NCI-H146 treated with DMSO at 0.1 percent for 48 hours (cell line): ENCODE measurements around the gene UCKL1.

ENCODE experiments used
- DNase-seq: peaks from one replicate; lab custom pipeline; 2025; ENCODE audit not compliant: unreplicated experiment; lab: John Stamatoyannopoulos, UW

Gene UCKL1

GRCh38 chr20:63892402-63892801, 63.8 kb downstream of the UCKL1 start:
- no peak for DNase-seq

DNA sequence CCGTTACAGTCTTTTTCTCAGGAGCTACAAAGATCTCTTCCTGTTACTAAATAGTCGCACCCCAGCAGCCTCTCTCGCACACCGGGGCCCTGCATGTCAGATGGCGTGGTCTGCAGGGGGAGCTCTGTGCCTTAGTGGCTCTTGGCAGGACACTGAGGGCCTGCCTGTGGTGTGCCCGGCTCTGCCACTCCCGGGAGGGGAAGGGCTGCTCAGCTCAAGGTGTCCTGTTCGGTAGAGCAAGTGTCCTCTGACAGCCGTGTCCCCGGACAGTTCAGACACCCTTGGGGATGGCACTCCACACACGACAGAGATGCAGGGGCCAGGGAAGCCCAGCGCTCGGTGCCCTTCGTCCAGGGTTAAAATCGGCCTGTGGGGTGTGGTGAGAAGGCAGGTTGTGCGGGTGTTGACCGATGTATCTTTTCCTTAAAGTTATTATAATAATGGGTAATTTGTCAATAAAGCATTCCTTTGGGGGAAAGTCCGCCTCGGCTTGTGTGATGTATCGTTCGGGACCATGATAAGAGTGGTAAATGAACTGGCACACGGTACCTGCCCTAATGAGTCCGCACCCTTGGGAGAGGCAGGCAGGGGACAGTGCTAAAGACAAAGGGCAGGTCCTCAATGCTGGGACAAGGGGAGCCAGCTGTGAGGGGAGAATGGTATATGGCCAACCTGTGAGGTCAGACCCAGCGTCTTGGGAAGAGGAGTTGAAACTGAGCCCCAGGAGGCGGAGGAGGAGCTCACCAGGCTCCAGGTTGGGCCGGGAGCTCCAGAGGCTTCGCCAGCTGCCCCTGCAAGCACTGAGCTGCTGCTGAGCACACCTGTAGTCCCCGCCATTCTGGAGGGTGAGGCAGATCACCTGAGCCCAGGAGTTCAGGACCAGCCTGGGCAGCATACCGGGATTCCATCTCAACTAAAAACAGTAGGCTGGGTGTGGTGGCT, 64.9 kb downstream of the UCKL1 start:
- DNase-seq: no peak

- DNase-seq: no peak
These were observed 65.6 kb downstream of the UCKL1 start for GRCh38 chr20:63890616-63891015.

DNA sequence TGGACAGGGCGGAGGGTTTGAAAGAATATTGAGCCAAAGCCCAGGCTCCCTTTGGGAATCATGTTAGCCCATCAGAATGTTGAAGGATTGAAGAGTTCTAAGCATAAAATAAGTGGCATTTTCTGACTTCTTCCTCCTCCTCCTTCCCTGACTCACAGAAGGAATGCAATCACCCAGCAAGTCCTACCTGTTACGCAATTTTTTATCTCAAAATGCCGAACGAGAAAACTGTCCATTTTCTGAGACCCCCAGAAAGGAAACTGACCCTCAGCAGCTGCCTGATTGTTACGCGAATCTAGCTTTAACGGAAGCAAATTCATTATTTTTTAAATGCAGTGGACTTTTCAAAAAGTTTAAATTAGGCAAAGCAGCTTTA, 66.0 kb downstream of the UCKL1 start:
- DNase-seq: no peak
